GM21381 (cell line): ENCODE data around the gene OR6K3.
"Not testable (repeated sequence)": the region's sequence is repeated elsewhere in the genome, so short reads cannot be mapped to it uniquely, and the experiment has no call there.

Experiments used
- ATAC-seq: cut with Tn5 transposase; IDR thresholded peaks from one replicate; pipeline ENCODE4 v1.9.1; 2021; ENCODE audit warnings: mild to moderate bottlenecking, moderate library complexity; ENCODE audit not compliant: unreplicated experiment

Gene OR6K3

GRCh38 chr1:158720620-158721019 is at the start of gene OR6K3:
Gene OR6K3, minus strand, starts transcription at chr1:158720720. Its CDS starts 2,605 bp downstream, at chr1:158718115.
- ATAC-seq, result no peak

GRCh38 chr1:158754420-158754819 is 33.9 kb upstream of the OR6K3 start, which contains the start of gene OR6K6:
Gene OR6K6, plus strand, starts transcription at chr1:158754720. Its CDS starts 168 bp downstream, at chr1:158754888.
- no peak for ATAC-seq

GRCh38 chr1:158752155-158752712 is 31.7 kb upstream of the OR6K3 start:
- ATAC-seq, result no peak

- no peak for ATAC-seq
Observed at GRCh38 chr1:158735848-158736247, 15.3 kb upstream of the OR6K3 start.

- ATAC-seq, result no peak
Observed at GRCh38 chr1:158732524-158732923, 12.0 kb upstream of the OR6K3 start.

GRCh38 chr1:158731707-158732106 is 11.2 kb upstream of the OR6K3 start:
- ATAC-seq, result no peak

- ATAC-seq, result no peak
Observed at GRCh38 chr1:158730453-158730852, 9.9 kb upstream of the OR6K3 start.

- ATAC-seq, result no peak
Observed at GRCh38 chr1:158728510-158729225, 8.1 kb upstream of the OR6K3 start.

GRCh38 chr1:158724442-158724841 is 3.9 kb upstream of the OR6K3 start:
- ATAC-seq, result no peak

- ATAC-seq, result no peak
Observed at GRCh38 chr1:158719664-158720063, 856 bp downstream of the OR6K3 start.

GRCh38 chr1:158717344-158717743 is 3.2 kb downstream of the OR6K3 start:
- no peak for ATAC-seq

- no peak for ATAC-seq
Observed at GRCh38 chr1:158716335-158716734, 4.2 kb downstream of the OR6K3 start.

- no peak for ATAC-seq
Observed at GRCh38 chr1:158714754-158715153, 5.8 kb downstream of the OR6K3 start.

- ATAC-seq, result no peak
Observed at GRCh38 chr1:158711098-158711497, 9.4 kb downstream of the OR6K3 start.

- ATAC-seq, result no peak
Observed at GRCh38 chr1:158706096-158706495, 14.4 kb downstream of the OR6K3 start.

GRCh38 chr1:158700552-158700951 is 20.0 kb downstream of the OR6K3 start, which contains the start of gene OR6K2:
Gene OR6K2, minus strand, starts transcription at chr1:158700652. Its CDS starts 0 bp downstream, at chr1:158700652.
- ATAC-seq, result no peak

- no peak for ATAC-seq
Observed at GRCh38 chr1:158694596-158694995, 25.9 kb downstream of the OR6K3 start.

- ATAC-seq, result no peak
Observed at GRCh38 chr1:158692356-158692755, 28.2 kb downstream of the OR6K3 start.

GRCh38 chr1:158691907-158692306 is 28.6 kb downstream of the OR6K3 start:
- ATAC-seq, result no peak

- not testable (repeated sequence) for ATAC-seq
Observed at GRCh38 chr1:158691149-158691548, 29.4 kb downstream of the OR6K3 start.

- ATAC-seq, result no peak
Observed at GRCh38 chr1:158689875-158690274, 30.6 kb downstream of the OR6K3 start.

GRCh38 chr1:158689110-158689509 is 31.4 kb downstream of the OR6K3 start:
- no peak for ATAC-seq
